Stimulated activated CD4-positive, alpha-beta T cell treated with anti-CD3 and anti-CD28 coated beads, Interleukin-15, amount 100 ng/mL, for 48 hours (primary cell): ENCODE measurements around the gene OPN3.

Experiments
- DNase-seq, 2 donors: peaks; one replicate each; pipeline ENCODE4 v3.0.0-alpha.2; 2020; ENCODE audit warnings: low read depth in 2 of 2

OPN3 gene

GRCh38 chr1:241615043-241615974 is 24.9 kb downstream of the OPN3 start:
- DNase-seq = no peak

DNA sequence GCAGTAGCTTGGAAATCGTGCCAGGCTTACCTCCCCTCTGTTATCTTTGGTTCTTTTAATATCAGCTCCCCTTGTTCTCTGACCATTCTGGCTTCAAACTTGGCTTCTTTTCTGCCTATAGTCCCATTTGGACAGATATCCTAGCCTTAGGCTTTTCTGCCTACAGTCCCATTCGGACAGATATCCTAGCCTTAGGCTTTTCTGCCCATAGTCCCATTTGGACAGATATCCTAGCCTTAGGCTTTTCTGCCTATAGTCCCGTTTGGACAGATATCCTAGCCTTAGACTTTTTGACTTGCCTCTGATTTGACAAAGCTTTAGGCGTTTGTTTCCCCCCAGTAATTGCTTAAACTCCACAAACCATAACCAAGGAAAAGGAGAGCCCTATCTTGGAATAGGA is 25.6 kb downstream of the OPN3 start:
- DNase-seq = no peak

DNA sequence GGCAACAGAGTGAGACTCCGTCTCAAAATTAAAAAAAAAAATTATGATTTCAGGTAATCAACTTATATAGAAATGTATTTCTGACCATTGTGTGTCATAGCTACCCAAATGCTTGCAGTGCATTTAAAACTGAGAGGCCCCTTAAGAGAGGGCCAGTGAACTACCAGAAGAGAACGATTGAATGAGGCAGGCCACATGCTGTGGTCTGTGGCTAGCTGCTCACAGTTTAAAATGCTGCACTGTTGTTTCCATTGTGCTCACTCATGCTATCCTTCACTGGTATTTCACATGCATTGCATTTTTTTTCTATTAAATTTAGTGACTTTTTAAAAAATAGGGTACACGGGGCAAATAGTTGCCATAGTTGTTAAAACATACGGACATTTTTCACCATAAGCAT is 26.0 kb downstream of the OPN3 start:
- DNase-seq = no peak

DNA sequence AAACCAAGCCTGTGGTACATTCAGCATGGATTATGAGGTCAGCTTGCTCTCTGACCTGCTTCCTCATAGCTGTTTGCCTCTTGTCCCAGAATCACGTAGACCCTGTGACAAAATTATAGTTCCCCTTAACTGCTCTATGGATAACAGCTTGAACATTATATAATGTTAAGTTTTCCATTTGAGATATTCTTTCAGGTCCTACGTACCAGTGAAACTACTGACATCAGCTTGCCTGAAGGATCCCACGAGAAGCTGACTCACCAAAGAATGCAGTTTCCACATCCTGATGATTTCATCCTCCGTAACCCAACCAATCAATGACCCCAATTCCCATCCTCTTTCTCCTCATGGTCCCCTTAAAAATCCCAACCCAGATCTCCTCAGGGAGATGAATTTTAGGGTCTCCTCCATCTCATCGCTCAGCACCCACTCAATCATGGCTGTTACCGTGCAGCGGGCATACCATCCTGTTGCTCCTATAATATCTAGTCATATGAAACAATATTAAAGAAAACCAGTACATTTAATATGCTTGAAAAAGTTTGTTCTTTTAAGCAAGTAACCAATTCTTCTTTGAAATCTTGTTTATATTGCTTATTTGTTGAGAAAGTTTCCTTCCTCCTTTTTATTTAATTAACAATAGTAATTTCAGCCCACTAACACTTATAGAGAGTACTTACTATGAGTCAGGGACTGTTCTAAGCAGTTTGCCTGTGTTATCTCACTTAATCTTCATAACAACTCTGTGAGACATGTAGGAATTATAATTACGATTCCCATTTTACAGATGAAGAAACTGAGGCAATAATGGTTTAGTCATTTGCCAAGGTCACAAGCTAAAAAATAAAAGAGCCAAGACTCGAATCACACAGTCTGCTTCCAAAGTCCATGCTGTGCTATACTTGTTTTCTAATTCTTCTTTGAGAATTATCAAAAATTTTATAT is 27.4 kb downstream of the OPN3 start:
- no peak for DNase-seq

GRCh38 chr1:241611736-241612135 is 28.4 kb downstream of the OPN3 start:
- DNase-seq = no peak

DNA sequence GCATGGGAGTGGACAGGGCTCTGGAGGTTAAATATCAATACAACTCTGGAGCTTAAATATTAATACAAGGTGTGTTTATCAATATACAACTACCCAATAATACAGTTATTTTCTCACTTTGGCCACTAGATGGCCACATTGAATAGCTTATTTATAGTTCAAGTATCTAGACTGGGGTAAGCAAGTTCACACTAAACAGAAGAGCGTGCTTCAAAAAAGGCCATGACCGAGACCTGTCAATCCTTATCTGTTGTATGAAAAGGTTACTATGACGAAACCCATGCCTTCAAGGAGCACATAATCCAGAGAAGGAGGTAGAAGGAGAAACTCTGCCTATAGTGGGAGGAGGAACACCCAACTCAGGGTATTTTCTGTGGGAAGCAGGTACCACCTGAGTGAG is 29.1 kb downstream of the OPN3 start:
- no peak for DNase-seq

DNA sequence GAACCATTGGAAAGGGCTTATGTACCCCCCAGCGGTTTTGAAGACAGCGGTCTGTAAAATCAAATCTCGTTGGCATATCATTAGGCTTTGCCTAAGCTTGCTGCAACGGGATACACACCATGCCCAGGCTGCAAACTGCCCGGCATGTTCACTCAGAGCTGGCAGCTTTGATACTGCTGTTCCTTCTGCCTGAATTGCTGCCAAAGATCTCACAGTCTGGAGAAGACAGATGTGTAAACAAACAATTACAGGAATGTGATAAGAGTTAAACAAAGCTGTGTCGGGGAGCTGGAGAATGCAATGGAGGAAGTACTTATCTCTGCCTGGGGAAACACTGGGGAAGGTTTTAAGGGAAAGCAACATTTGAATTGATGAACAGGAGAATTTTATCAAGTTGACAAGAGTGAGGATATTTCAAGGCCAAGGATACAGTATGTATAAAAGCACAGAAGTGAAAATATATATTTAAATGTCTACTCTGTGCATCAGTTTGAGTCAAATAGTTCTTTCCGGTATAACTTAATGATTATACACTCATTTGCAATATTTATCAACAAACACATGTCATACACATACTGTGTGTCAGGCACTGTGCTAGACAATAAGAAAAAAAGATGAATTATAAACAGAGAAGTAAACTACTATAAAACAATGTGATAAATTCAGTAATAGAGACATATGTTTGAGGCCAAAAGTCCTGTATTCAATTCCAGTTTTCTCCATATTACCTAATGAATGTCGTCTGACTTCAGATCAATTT is 29.9 kb downstream of the OPN3 start:
- DNase-seq = no peak

DNA sequence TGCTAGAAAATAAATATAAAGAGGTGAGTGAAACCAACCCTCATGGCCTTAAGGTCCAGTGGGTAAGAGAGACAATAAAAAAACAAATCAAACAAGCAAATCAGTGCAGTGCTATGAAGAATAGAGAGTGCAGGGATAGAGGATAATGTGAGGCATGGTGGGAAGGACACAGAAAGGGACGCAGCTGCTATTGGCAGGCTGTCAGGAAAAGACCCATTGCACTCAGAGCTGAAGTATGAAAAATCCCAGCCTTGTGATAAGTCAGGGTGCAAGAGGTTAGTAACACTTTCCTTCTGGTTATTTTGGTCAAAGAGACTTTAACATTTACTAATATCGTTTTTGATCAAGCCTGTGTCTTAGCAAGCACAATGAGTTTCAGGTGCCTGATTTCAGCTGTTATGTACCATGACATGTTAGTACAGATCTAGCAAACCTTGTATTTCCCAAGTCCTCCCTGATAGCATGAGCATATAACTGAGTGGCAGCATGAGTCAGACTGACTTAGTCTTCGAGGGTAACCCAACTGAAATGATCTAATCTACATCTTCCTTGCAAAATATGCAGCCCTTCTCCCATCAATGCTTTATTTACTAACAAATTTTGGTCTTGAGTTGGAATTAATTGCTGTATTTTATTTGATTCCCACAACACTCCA is 31.7 kb downstream of the OPN3 start:
- no peak for DNase-seq

GRCh38 chr1:241607497-241607896 is 32.7 kb downstream of the OPN3 start:
- DNase-seq = no peak

- no peak for DNase-seq
These were observed 33.6 kb downstream of the OPN3 start for GRCh38 chr1:241606544-241606943.

DNA sequence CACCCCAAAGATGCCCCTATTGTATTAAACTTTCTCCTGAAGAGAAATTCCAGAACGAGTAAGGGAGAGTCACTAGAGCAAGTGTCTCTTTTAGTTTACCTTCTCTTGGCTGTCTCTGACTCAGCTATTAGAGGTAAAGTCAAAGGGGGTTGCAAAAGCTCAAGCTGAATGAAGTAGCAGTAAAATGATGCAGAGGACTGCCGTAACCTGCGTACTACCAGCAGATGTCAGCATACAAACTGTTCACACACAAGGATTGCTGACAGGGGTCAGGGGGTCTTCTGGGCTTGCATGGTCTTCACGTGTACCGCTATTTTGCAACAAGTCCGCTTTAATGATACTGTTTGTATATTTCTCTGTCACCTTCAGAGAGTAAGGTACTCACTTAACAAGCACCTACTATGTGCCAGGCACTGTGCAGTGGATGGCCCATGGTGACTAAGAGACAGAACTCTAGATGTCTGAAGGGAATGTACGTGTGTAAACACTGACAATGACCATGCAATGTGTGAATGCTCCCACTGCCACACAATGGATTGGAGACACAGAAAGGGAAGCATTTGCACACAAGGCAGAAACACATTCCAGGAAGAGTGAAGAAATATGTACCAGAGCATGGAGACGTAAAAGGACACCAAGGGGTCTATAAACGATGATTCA is 34.9 kb downstream of the OPN3 start:
- DNase-seq = no peak

DNA sequence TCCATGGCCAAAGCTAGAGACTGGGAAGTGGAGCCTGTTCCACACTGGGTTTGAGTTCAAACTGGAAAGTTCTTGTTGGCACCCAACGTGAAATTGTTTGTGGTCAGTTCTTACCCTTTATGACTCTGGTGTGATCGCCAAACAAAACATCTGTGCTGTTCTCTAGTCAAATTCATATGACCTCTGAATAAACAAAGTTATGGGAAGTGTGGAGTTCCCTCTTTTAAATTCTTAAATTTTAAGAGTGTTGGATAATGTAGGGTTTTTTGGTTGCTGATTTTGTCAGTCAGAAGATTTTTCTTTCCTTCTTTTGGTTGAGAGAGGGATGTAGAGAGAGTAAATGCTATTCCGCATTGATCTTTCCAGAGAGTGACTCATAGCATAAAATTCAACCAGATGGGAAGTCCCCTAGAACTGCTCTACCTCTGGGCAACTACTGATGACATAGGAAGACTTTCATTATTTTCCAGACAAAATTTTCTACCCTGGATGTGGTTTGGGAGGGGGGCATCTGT is 36.4 kb downstream of the OPN3 start:
- no peak for DNase-seq

DNA sequence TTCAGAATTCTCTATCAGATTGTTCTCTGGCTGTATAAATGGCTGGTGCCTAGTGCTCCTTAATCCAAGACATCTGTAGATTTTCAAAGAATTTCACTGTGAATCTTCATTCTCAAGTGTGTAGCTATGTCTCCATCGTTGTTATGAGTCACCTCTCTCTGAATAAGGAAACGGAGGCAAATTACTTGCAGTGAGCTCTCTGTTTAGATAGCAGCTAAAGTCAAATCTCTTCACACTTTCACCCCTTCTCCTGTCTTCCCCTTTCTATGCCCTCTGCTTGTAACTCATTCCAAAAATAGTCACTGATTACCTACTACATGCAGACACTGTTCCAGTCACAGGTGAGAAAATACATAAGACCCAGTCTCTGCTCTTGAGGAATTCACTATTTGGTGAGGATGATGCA is 39.7 kb downstream of the OPN3 start:
- no peak for DNase-seq

- no peak for DNase-seq
These were observed 41.9 kb downstream of the OPN3 start for GRCh38 chr1:241598249-241598648.

DNA sequence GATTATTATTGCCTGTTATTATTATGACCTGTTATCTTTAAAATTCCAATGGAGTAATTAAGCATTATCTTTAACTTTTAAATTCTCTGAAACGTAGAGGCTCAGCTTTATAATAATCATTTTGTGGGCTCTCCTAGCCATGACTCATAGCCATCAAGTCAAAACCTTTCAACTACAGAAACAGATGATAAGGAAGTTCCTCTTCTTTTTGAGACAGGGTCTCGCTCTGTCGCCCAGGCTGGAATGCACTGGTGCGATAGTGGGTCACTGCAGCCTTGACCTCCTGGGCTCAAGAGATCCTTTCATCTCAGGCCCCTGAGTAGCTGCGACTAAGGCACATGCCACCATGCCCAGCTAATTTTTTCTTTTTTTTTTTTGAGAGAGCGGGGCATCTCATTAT is 43.5 kb downstream of the OPN3 start:
- no peak for DNase-seq

GRCh38 chr1:241593186-241593585 is 47.0 kb downstream of the OPN3 start:
- DNase-seq = no peak

DNA sequence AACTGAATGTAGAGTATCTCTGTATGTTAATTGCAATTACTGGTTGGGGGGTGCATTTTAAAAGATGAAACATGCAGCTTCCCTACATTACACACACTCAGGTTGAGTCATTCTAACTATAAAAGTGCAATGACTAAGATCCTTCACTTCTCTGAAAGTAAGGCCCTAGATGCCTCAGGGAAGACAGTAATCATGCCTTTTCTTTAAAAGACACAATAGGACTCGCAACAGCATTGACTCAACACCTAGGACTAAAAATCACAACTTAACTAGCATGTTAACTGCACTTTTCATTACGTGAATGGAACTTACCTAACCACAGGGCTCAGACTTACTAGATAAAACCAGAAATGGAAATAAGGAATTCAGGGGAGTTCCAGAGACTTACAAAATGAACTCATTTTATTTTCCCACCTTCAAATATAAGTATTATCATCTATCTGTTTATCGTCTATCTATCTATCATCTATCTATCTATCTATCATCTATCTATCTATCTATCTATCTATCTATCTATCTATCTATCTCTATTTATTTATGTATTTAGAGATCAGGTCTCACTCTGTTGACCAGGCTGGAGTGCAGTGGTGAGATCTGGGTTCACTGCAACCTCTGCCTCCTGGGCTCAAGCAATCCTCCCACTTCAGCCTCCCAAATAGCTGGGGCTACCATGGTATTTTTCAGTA is 47.8 kb downstream of the OPN3 start:
- no peak for DNase-seq

- no peak for DNase-seq
These were observed 48.4 kb downstream of the OPN3 start for GRCh38 chr1:241591736-241592135.

DNA sequence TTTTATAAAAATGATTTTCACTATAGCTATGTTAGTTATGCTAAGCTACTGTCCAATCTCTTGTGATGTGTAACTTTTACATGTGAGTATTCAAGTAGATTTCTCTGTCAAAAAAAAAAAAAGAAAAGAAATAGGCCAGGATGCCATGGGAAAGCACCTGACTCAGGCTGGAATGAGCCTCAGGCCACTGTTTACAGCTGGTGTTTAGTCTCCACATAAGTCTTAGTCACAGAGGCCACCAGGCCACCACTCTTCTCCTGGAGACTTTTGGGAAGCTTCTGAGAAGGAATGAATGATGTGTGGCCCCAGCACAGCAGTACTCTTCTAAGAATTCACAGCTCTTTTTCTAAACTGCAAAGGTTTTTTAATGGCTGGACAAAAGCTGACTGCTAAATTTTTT is 48.9 kb downstream of the OPN3 start:
- no peak for DNase-seq

- no peak for DNase-seq
These were observed 49.5 kb downstream of the OPN3 start for GRCh38 chr1:241590719-241591118.
